Right renal pelvis (tissue), 4 donors: ENCODE measurements around the gene IRS1. TPM values are rescaled to one million over a fixed set of nuclear protein-coding genes. Genes with fewer than 3 reads are reported as not detected.

ENCODE experiments used
- DNase-seq, 4 donors: peaks; one replicate each; pipeline ENCODE4 v3.0.0-alpha.2; 2013; ENCODE audit warnings: low read depth in 4 of 4, low spot score in 3 of 4, missing footprints in 1 of 4
- polyA plus RNA-seq, 4 donors: library from polyadenylated mRNA; unstranded; fragments of 120-200 nt; gene quantifications; one replicate each; pipeline ENCODE4 v1.2.1, GENCODE V29; 2013; ENCODE audit not compliant: insufficient read length in 4 of 4

IRS1 gene
- polyA plus RNA-seq, 4 donors = 13.0 to 15.3 (median 13.5) TPM

DNA sequence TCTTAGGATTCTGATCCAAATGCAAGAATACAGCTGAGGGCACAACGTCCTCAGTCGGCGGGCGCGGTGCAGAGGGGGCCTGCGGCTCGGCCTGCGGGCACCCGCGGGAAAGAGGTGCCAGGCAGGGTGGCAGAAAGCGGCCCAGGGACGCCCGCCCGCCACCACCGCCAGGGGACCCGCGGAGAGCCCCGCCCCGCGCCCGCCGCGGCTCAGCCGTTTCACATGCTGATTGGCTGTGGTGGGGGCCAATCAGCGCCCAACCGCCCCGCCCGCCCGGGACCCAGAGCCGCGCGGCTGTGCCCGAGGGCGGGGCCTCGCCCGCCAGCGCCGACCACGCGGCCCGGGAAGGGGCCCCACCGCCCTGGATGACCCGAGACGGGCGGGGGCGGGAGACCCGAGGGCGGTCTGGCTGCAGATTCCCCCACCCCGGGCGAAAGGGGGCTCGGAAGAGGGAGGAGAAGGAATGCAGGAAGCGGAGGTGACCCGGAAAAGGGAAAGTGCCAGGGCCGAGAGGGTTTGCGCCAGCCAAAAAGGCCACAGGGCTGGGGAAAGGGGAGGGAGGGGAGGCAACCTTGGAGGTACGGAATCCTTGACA lies 8.0 kb downstream of the IRS1 start:
- DNase-seq = peak in 3 of 4 donors; percentile 71 to 79 (median 74)

GRCh38 chr2:226791056-226791486 lies 8.5 kb downstream of the IRS1 start:
- no peak for DNase-seq

DNA sequence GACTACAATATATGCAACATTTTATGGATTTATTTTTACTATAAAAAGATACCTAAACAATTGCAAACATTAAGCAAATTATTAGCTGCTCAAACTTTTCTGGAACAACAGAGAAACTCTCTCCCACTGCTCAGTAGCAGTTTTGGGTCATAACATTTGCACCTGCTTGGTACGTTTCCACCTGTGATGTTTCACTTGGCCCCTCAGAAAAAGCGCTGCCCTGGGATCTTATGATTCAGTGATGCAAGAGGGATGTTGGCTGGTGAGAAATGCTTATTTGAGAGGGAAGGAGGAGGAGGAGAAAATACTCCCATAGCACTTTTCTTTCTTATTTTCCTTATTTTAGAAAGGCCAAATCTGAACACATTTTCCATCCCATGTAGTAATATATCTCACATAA lies 9.2 kb downstream of the IRS1 start:
- DNase-seq = no peak

- DNase-seq = no peak
These were observed 9.6 kb downstream of the IRS1 start for GRCh38 chr2:226790011-226790410.

DNA sequence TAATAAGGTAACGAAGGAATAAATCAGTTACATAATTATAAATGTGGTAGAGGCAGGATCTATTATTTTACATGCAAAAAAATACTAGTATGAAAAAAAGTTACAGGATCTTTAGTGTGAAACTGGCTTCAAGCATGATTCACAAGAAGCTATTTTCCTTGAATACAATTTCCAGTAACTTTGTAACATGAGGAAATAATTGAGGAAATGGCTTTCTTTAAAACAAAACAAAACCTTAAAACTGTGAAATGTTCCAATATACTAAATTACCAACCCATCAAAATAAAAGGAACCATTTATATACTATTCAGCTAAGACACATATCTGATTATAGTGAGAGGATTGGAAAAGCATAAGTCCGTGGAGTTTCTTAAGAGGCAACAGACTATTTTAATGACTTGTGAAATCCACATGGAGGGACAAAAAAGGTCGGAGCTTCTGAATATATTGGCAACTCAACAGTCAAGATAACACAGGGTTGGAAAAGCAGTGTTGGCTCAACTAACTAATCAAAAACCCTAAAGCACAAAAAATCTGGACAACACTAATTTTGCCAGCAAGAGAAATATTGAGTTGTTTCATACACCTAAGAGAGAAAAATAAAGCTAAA lies 10.6 kb downstream of the IRS1 start:
- DNase-seq = no peak

DNA sequence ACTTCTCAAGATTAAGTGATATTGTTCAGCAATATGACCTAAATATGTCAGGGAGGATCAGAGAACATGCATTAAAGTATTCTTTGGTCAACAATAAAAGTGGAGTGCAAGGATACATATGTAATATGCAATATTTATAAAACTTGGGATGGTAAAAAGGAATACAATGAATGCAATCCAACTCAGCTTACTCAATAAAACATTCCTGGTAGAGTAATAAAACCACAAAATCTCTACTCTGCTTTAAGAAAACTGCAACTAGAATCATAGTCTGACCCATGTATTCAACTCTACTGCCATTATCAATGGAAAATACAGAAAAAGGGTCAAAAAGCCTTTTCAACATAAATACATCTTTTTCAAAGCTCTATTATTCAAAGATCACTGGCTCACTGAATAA lies 11.6 kb downstream of the IRS1 start:
- no peak for DNase-seq

DNA sequence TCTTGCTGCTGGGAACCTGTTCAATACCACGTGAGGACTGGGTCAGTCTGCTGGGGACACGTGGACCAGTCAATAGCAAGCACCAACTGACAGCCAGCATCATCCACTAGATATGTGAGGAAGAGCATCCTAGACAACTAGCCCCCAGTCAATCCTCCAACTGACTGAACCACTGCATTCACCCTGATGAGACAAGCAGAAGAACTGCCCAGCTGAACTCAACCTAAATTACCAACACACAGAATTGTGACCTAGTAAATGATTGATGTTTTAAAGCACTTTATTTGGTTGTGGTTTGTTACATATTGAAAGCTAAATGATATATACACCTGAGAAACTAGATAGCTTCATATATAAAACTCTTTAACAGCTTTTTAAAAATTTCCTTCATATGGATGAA lies 15.7 kb downstream of the IRS1 start:
- DNase-seq = no peak

- DNase-seq = no peak
These were observed 17.4 kb downstream of the IRS1 start for GRCh38 chr2:226782092-226782713.

- no peak for DNase-seq
These were observed 19.2 kb downstream of the IRS1 start for GRCh38 chr2:226780431-226780830.

GRCh38 chr2:226777611-226778010 lies 22.0 kb downstream of the IRS1 start:
- no peak for DNase-seq

- DNase-seq = no peak
These were observed 23.5 kb downstream of the IRS1 start for GRCh38 chr2:226776104-226776503.

DNA sequence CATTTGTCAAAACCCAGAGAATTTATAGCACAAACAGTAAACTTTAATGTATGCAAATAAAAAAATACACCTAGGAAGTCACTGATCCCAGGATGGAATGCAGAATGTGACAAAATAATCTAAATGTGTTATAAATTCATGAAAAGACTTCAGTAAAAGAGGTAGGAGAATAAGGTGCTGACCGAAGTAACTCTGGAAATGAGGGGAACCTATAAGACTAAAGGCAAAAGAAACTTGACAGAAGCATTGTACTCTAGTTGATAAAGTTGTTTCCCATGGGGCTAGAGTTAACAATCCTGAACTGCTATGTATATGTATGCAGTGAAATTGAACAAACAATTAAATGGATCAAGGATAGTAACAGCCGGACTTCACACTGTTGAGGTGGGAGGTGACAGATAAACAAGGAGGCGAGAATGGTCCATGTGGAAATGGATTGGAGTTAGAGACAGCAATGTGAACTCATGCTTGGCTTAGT lies 24.5 kb downstream of the IRS1 start:
- DNase-seq = no peak

- no peak for DNase-seq
These were observed 26.3 kb downstream of the IRS1 start for GRCh38 chr2:226773291-226773690.

DNA sequence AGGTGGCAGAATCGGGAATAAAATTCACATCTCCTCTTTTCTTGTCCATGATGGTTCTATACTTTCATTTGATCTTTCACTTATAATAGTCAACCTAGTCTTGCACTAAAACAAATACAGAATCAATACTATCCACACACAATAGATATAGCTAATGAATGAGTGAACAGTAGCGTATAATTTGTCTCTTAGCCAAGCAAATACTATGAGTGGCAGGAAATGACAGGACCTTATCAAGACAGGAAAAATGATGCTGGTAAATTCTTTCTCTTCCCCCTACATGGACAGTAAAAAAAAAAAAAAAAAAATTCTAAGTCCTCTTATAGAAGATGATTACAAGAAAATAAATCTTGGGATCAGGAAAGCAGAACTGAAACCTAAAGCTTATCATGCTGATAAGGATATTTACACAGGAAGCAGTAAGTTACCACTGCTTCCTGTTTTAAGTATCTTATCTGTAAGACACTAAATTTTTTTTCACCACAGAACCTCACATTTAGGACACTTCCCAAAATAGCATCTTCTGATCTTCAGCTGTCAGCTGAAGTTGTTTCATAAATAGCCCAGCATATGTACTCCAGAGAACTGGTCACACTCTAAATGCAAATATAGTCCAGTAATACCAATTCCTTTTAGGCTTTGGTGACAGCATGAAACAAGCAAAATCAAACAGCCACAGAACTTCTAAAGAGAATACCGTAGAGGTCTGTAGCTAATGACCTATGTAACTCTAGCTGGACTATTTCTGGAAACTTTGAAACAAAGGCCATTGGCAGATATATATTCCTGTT lies 27.0 kb downstream of the IRS1 start:
- DNase-seq = no peak

- DNase-seq = no peak
These were observed 28.6 kb downstream of the IRS1 start for GRCh38 chr2:226771067-226771466.

- no peak for DNase-seq
These were observed 32.4 kb downstream of the IRS1 start for GRCh38 chr2:226767056-226767813.

GRCh38 chr2:226766352-226767055 lies 33.1 kb downstream of the IRS1 start:
- no peak for DNase-seq

DNA sequence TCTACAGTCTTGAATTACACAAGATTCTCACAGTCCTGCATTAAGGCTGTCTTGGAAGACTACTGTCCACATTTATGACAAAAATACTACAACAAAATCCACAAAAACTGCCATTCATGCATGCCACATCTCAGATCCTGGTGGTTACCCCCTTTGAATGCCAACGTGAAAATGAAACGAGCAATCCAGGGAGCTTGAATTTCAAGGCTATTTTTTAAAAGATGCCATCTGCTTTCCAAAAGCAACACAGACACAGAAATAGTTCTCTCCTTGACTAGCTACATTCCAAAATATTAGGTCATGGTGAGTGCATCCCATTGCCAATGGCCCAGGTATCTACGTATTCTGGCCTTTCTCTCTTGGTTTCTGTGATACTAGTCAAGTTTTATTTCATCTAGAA lies 36.3 kb downstream of the IRS1 start:
- no peak for DNase-seq

DNA sequence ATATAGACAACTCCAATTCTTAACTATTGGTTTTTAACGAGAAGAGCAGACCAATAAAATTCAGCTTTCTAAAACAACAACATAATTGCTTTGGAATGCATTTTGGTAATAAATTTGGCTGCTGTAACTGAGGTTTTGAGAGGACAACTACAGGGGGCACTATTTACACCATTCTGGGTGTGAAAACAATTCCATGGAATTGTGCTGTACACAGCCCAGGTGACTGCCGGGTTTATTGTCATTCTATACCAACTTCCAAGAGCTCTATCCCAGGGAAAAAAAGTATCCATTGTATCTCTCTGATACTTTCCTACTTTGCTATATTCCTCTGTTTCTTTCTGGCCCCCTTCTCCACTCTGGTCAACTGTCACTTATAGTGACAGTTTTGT lies 38.4 kb downstream of the IRS1 start:
- DNase-seq = no peak
